ENCODE results near the gene C1orf210.

Gene C1orf210

GRCh38 chr1:43312212-43312623, 26.8 kb upstream of the C1orf210 start:
- no peak for DNase-seq

GRCh38 chr1:43311521-43311920, 26.1 kb upstream of the C1orf210 start:
- no peak for DNase-seq

DNA sequence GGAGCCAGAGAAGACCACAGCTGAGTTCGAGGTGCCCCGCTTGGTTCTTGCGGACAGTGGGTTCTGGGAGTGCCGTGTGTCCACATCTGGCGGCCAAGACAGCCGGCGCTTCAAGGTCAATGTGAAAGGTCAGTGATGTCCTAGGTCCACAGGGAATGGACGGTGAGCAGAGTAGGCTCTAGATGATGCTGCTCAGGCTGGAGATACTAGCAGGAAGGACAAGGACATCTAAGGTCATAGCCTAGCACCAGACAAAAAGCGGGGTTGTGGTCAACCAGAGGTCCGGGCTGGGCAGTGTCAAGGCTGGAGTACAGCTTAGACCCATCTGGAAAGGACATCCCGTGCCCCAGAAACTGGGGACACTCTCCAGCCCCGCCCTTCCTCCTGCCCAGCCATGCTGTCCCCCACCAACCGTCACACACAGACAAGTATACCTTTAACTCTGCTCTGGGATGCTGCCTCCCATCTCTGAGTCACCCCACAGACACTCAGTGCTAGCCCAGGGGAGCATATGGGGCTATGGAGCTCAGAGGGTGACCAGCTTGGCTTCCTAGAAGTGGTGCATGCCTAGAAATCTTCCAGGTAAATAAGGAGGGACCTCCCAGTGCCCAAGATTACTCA, 24.1 kb upstream of the C1orf210 start:
- DNase-seq, result no peak

GRCh38 chr1:43308635-43309404, 23.4 kb upstream of the C1orf210 start:
- DNase-seq, result no peak

GRCh38 chr1:43307458-43308158, 22.2 kb upstream of the C1orf210 start:
- no peak for DNase-seq

DNA sequence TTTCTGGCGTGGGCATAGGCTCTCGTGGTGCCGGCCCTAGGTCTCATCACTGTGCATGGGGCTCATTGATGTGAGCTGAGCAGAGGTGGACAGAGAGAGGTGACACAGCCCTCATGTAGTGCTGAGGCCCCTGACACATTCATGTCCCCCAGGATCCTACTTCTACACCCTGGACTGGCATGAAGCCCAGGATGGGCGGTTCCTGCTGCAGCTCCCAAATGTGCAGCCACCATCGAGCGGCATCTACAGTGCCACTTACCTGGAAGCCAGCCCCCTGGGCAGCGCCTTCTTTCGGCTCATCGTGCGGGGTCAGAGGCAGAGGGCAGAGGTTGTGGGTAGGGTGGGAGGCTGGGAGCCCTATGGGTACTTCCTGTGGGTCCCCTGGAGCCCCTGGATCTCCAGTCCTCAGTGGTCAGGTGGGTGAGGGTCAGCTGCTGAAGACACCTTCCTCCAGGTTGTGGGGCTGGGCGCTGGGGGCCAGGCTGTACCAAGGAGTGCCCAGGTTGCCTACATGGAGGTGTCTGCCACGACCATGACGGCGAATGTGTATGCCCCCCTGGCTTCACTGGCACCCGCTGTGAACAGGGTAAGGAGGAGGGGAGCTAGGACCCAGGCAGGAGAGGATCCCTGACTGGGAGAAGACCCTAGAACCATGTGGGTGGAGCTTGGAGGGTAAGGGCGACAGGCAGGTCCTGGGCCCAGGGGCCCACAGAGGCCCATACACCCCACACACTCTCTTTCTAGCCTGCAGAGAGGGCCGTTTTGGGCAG, 21.5 kb upstream of the C1orf210 start:
- no peak for DNase-seq

DNA sequence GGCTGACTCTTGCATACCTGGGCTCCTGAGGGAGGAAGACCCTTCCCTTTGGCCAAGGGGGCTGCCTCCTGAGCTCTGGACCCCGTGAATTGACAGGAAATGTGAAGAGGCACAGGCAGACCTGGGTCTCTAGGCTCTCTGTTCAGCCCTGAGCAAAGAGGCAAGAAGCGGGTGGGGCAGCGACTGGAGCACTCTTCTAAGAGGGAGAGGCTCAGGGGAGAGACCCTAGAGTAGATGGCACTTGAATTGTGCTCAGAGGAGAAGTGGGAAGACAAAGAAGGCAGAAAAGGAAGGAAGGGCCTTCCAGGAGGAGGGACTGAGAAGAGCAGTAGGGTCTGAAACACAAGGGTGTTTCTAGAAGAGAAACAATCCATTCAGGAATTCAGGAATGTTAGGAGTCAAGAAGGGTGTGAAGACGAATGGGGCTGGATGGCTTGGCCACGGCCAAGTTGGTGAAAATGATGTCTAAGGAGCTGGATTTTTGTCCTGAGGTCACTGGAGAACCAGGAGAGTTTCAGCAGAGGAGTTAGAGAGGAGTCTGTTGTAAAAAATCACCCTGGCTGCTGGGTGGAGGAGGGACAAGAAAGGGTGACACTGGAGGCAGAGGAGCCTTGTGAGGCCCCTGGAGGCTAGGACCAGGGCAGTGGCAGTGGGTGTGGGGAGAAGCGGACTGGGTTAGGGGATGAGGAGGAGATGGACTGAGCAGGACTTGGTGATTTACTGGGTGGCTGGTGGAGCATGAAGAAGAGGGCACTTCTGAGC, 20.7 kb upstream of the C1orf210 start:
- no peak for DNase-seq

- no peak for DNase-seq
These were observed 20.1 kb upstream of the C1orf210 start for GRCh38 chr1:43305461-43305860.

DNA sequence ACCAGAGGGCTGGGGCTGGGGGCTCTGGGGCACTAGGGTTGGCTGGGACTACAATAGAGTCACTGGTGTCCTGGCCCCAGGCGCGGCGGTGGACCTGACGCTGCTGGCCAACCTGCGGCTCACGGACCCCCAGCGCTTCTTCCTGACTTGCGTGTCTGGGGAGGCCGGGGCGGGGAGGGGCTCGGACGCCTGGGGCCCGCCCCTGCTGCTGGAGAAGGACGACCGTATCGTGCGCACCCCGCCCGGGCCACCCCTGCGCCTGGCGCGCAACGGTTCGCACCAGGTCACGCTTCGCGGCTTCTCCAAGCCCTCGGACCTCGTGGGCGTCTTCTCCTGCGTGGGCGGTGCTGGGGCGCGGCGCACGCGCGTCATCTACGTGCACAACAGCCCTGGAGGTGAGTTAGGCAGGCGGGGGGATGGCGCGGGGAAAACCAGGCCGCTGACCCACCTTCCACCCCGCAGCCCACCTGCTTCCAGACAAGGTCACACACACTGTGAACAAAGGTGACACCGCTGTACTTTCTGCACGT, 19.5 kb upstream of the C1orf210 start:
- DNase-seq, result no peak

DNA sequence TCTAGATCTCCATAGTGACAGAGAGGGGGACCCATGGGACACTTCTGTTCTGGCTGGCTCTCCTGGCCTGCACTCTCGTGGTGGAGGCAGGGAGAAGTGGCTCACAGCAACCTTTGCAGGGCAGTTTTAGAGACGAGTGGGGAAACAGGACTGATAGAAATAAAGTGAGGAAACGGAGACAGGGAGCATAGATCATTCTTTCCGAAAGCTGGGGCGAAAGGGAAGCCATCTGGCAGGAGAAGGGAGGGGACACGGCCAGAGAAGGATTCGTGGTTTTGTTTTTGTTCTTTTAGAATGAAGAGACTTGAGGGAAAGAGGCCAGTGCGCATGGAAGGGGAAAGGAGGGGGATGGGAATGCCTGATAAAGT, 18.9 kb upstream of the C1orf210 start:
- DNase-seq, result no peak

DNA sequence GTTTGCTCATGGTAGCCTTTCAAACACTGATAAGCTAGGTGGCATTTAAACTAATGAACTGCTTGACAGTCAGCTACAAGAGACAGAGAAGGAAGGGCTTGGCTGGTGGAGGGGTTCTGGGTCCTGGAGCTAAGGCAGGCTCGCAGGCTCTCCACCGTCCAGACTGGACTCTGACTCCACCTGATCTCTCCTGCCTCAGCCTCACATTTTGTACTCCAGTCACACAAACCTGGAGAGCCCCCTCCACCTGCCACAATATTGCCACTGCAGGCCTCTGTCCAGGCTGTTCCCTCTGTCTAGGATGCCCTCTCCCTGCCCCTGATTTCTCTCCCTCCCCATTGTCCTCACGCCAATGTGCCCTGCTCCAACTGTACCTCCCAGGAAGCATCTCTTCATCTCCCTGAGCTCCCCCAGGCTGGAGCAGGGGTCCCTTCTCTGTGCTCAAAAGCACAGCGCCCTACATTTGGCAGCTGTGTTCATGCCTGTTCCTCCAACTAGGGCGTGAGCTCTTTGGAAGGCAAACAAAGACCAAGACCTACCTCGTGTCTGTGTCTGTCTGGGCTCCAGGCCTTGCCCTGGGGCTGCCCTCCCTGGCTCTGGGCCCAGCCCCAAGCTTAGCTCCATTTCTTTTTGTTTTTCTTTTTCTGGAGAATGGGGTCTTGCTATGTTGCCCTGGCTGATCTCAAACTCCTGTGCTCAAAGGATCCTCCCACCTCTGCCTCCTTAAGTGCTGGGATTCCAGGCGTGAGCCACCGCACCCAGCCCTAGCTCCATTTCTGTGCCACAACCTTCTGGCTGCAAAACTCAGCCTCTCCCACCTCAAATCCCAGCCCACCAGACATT, 18.3 kb upstream of the C1orf210 start:
- no peak for DNase-seq

GRCh38 chr1:43302721-43303470, 17.5 kb upstream of the C1orf210 start:
- DNase-seq, result no peak

- no peak for DNase-seq
These were observed 16.8 kb upstream of the C1orf210 start for GRCh38 chr1:43302201-43302600.

DNA sequence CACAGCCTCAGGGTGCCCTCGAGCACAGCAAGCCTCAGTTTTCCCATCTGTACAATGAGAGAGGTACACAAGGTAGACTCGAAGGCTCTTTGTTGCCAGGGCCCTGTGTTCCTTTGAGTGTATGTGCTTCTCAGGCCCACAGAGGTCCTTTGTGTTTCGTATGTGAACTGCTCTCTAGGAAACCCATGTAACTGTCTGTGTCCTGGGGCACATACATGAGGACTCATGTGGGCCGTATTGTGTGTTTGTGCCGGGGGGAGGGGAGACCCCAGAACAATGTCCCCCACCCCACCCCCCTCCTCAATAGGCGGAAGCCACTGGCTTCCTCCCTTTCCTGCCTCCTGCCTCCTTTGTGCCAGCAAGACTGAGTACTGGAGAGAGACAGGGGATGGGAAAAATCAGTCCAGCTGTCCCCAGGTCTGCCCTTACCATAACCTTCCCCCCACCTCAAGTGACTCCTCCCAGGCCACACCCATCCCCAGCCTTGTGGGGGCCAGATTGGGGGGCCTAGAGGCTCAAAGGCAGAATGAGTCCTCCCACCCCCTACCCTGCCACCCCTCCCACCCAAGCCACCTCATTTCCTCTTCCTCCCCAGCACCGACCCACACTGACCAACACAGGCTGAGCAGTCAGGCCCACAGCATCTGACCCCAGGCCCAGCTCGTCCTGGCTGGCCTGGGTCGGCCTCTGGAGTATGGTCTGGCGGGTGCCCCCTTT, 15.2 kb upstream of the C1orf210 start, which contains the start of gene TIE1:
TSS of gene TIE1 (plus strand) at position 605 of the 717 bp plus-strand sequence. CDS start at position 695, 90 bp downstream.
- DNase-seq, result no peak

DNA sequence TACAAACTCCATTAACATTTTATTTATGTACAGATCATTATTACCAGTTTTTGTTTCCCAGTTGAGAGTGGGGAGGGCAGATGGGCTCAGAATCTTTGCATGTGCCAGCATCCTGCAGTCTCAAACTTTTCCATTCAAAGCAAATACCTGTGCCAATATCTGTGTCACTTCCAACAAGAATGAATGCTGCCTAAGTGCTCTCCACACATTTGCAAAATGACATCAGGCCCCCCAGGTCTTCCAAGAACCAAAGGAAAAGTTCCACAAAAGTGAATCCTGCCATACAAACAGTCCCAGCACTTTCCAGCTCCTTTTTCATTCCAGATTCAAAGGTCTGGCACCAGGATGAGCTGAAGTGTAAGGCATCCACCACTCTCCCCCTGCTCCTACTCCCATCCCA, 13.7 kb upstream of the C1orf210 start:
- no peak for DNase-seq

GRCh38 chr1:43298055-43298454, 12.7 kb upstream of the C1orf210 start:
- DNase-seq, result no peak

- DNase-seq, result no peak
These were observed 10.8 kb upstream of the C1orf210 start for GRCh38 chr1:43296207-43296606.

- no peak for DNase-seq
These were observed 9.4 kb upstream of the C1orf210 start for GRCh38 chr1:43294761-43295160.

- no peak for DNase-seq
These were observed 8.7 kb upstream of the C1orf210 start for GRCh38 chr1:43293896-43294760.
